IPS-18c (cell line): ENCODE data around the gene FMN2.
"Not testable (repeated sequence)": the region's sequence is repeated elsewhere in the genome, so short reads cannot be mapped to it uniquely, and the experiment has no call there.

ENCODE experiments used
- H3K4me3 ChIP-seq: 2 replicates; pipeline ENCODE4 v1.7.0; 2013; ENCODE audit warnings: low read depth, mild to moderate bottlenecking, low read length, moderate library complexity; ENCODE audit not compliant: insufficient read depth
- H3K9me3 ChIP-seq: one replicate; pipeline ENCODE4 v1.6.1; 2013; ENCODE audit warnings: mild to moderate bottlenecking, low read length, moderate library complexity; ENCODE audit not compliant: control insufficient read depth, insufficient read depth

FMN2 gene

DNA sequence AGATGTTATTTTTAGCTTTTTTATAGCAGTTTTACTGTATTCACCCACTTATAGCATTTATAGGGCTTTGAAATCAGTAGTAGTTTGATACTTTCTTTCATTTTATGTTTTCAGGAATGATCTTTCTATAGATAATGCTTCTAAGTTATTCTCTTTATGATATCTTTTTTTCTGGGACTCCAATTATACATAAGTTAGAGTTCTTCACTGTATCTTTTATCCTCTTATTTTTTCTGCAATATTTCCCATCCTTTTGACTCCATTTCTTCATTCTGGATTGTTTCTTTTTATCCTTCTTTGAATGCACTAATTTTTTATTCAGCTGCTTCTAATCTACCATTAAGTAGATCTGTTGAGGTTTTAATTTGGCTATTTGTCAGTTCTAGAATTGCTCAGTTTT, 73.1 kb downstream of the FMN2 start:
- Histone ChIP-seq H3K4me3 (no peak overlapping the region), H3K9me3 (peaks cover 3% of the 10 kb centered on the region)

DNA sequence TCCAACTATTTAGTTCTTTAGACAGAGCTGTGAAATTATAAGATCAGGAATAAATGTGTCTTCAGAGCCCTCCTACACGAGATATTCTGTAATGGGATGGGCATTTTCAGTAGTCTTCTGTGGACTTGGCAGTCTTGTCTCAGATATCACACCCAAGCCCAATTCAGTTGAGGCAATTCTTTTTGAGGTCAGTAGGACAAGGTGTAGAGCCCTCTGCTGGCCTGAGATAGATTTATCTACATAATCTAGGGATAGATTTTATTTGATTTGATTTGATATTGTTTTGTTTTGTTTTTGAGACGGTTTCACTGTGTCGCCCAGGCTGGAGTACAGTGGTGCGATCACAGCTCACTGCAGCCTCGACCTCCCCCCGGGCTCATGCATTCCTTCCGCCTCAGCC, 77.5 kb downstream of the FMN2 start:
- H3K4me3 ChIP-seq = no peak overlapping the region

DNA sequence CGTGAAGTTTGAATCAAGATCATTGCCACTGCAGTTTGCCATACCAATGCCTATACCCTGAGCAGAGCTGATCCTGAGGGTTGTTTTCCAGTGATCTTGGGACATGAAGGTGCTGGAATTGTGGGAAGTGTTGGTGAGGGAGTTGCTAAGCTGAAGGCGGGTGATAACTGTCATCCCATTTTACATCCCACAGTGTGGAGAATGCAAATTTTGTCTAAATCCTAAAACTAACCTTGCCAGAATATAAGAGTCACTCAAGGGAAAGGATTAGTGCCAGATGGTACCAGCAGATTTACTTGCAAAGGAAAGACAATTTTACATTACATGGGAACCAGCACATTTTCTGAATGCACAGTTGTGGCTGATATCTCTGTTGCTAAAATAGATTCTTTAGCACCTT, 78.6 kb downstream of the FMN2 start:
- peaks cover under 1% of the 10 kb centered on the region for H3K9me3 ChIP-seq
- H3K4me3 ChIP-seq = no peak overlapping the region

More for the DNA sequence above, 77.5 kb downstream of the FMN2 start:
- H3K9me3 ChIP-seq = peaks cover 3% of the 10 kb centered on the region

DNA sequence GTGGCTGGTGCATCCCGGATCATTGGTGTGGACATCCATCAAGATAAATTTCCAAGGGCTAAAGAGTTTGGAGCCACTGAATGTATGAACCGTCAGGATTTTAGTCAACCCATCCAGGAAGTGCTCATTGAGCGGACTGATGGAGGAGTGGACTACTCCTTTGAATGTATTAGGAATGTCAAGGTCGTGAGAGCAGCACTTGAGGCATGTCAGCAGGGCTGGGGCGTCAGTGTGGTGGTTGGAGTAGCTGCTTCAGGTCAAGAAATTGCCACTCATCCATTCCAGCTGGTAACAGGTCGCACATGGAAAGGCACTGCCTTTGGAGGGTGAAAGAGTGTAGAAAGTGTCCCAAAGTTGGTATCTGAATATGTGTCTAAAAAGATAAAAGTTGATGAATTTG, 79.1 kb downstream of the FMN2 start:
- no peak overlapping the region for H3K4me3 ChIP-seq
- no peaks in the 10 kb centered on the region for H3K9me3 ChIP-seq

DNA sequence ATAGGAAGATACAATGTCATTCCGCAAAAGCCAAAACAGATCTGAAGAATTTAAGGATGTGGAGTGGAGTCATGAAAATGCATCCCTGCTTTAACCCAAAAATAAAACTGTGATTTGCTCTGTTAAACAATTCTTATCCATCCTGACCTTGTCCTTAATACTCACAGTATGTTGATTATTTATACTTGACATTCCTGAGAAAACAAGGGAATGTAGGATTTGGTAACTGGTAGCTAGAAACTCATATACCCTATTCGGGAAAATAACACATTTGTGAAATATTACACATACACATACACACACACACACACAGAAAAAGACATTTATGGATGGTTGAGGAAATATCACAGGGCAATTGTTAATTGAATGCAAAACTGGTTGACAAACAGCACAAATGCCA, 80.2 kb downstream of the FMN2 start:
- Histone ChIP-seq H3K9me3 (no peaks in the 10 kb centered on the region), H3K4me3 (no peak overlapping the region)

DNA sequence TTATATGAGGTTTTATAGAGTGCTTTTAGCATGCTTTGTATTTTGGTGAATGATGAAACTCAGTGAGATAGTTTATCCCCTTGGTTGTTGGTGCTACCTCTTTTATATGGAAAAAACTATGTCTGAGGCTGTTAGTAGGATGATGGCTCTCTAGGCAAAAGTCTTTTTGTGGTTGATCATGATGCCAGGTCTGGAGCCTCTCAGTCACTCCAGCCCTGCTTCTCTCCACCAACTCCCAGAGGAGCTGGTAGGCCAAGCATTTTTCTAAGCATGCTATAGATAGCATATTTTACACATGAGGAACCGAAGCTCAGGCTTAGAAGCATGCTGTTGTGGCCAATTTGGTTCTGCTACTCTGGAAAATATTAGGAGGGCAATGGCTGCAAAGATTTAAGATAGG, 82.2 kb downstream of the FMN2 start:
- H3K9me3 ChIP-seq = no peaks in the 10 kb centered on the region
- no peak overlapping the region for H3K4me3 ChIP-seq

DNA sequence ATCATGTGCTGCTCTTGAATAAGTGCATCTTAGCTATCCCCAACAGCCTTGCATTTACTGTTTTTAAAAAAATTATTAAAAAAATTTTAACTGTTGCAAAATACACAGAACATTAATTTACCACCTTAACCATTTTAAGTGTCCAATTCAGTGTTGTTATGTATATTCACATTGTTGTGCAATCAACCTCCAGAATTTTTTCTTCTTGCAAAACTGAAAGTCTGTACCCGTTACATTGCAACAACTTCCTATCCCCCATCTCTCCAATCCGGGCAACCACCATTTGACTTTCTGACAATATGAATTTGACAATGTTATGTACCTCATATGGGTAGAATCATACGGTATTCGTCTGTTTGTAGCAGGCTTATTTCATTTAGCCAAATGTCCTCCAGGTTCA, 83.1 kb downstream of the FMN2 start:
- Histone ChIP-seq H3K4me3 (no peak overlapping the region), H3K9me3 (no peaks in the 10 kb centered on the region)

DNA sequence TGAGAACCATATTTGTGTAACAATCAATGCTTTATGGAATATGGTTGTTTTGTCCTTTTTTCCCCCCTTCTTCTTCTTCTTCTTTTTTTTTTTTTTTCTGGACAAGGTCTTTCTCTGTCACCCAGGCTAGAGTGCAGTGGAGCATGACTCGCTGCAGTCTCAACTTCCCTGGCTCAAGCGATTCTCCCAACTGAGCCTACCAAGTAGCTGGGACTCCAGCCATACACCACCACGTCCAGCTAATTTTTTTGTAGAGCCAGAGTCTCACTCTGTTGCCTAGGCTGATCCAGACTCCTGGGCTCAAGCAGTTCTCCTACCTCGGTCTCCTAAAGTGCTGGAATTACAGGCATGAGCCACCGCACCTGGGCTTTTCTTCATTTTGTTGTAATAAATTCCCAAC, 86.7 kb downstream of the FMN2 start:
- Histone ChIP-seq H3K9me3 (no peaks in the 10 kb centered on the region), H3K4me3 (no peak overlapping the region)

DNA sequence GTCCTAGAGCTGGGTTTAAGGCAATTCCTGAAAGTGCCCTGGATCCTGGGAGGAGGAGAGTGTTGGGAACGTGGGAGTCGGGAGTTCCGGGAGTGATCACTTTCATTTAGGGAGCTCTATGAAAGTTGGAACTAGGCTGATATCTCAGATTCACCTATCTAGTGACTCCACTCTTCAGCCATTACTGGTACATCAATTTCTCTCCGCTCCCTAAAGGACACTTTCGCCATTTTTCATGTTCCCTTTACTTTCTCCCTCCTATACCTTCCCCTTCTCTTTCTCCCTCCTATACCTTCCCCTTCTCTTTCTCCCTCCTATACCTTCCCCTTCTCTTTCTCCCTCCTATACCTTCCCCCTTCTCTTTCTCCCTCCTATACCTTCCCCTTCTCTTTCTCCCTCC, 93.0 kb downstream of the FMN2 start:
- H3K9me3 ChIP-seq, H3K4me3 ChIP-seq: not testable (repeated sequence)

DNA sequence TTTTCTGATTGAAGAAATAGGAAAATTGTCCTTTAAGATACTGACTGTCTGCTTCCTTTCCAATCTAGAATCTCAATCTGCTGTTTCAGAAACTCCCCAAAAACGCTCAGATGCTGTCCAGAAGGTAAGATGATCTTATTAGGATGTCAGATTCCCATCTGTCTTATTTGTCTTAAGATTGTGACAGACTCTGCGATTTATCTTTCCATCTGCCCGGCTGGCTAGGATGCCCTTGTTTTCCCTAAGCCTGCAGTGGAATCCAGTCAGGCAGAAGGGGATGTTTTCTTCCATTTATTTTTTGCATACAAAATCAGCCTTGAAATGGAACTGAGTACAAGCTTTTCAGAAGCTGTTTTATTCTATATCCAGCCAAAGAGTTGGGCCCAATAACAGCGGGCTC, 96.5 kb downstream of the FMN2 start:
- H3K9me3 ChIP-seq = no peaks in the 10 kb centered on the region
- H3K4me3 ChIP-seq = no peak overlapping the region

DNA sequence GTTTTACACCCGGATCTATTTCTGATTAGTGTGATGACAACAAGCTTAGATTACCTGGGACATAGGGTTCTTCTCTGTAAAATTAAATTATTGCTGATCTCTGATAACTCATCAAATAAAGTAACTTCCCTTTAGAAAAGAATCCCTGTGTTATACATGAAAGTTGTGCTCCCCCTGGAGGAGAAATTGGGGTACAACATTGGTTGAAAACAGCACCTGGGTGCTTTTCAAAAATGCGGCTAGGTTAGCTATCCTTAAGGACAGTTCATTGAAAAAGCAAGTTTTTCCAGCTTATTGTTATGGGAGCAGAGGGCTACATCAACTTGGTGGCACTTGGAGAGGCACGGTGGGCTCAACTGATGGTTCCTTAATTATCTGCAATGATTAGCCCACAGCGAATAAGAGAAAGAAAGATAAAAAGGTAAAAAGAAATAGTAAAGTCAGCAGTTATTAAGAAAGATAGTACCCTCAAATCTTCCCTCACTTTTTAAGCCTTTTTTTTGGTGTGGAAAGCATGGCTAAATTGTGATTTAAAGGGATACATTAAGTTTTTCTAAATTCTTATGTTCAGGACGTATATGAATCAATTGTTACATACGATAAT, 97.8 kb downstream of the FMN2 start:
- Histone ChIP-seq H3K4me3 (no peak overlapping the region), H3K9me3 (no peaks in the 10 kb centered on the region)

DNA sequence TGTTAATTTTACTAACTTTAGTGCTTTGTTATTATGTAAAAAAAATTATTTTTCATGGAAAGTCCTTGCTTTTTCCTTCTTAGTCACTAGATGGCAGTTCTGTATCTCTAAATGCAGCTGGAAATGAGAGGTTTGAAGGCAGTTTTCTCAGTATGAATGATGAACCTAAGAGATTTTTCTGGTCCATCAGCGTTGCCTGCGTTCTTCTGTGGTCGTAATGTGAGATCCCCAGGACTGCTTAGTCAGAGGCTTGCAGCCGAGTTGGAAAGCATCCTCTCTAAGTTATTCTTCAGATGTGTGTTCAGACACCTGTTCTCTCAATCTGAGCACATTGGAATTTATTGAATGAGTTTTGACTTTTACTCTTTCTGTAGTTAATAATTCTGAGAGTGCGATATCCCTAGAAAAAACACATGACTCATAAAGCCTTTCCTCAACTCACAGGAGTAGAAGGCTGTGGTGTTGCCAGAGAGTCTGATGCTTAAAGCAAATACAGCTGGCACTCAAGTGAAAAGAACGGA, 99.3 kb downstream of the FMN2 start:
- Histone ChIP-seq H3K4me3 (no peak overlapping the region), H3K9me3 (no peaks in the 10 kb centered on the region)

DNA sequence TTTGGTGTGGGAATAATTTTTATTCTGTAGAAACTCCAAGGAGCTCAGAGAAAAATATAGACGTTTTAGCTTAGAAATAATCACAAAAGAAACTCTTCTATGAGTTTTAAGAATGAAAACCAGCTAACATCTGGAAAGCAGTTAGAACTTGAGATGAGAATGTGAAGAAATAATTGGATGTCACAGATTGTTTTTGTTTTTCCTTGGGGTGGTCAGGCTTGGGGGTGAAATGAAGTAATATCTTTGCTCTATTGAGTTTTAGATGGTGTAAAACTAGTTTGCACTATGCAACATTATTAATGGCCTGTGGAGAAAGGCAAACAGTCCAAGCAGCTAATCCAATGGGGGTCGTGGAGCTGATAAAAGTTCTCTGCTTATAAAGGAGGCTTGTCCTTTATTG, 101.2 kb downstream of the FMN2 start:
- H3K9me3 ChIP-seq = no peaks in the 10 kb centered on the region
- no peak overlapping the region for H3K4me3 ChIP-seq

DNA sequence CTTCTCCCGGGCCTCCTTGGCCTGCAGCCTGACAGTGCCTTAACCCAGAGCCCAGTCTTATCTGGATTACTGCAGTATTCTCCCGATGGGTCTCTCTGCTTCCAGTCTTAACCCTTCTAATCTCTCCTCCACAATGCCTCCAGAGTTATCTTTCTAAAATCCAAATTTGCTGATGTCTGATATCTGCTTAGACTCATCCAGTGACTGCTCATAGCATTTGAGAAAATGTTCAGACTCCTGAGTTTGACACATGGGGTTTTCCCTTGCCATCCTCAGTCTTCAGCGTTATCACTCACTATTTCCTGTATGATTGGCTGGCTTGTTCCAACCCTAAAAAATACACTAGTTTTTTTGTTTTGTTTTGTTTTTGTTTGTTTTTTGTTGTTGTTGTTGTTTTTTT, 102.0 kb downstream of the FMN2 start:
- H3K9me3 ChIP-seq = no peaks in the 10 kb centered on the region
- H3K4me3 ChIP-seq = no peak overlapping the region

DNA sequence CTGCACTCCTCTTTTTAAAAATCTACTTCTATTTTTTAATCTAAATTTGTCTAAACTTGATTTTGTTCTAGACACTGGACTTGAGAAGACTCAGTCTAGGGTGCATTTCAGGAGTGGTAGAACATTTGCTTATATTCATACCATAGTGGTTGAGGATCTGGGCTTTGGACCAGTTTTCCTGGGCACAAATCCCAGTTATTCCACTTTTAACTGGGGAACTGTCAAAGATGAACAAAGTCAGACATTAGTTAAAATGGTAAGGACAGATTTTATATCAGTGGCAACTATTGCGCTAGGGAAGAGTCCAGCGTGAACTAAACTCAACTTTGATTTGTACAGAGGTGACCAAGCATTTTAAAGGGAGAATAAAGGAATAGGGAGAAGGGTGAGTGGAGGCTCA, 102.4 kb downstream of the FMN2 start:
- no peak overlapping the region for H3K4me3 ChIP-seq
- H3K9me3 ChIP-seq = no peaks in the 10 kb centered on the region

DNA sequence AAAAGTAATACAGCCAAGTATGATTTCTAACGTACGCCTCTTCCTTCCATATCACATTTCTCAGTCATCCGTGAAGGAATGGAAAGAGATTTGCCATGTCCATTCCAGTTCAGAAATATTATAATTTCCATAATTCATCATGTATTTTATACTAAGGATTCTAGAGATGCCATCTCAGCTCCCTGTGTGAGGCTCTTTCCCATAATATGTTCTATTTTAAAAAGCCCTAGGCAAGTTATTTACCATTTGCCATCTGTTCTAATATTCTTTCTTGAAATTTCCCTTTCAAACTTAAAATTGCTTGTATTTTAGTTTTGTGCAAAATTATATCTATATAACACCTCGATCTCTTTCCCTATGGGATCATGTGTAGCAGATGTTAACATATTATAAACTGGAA, 106.7 kb downstream of the FMN2 start:
- no peak overlapping the region for H3K4me3 ChIP-seq
- no peaks in the 10 kb centered on the region for H3K9me3 ChIP-seq

DNA sequence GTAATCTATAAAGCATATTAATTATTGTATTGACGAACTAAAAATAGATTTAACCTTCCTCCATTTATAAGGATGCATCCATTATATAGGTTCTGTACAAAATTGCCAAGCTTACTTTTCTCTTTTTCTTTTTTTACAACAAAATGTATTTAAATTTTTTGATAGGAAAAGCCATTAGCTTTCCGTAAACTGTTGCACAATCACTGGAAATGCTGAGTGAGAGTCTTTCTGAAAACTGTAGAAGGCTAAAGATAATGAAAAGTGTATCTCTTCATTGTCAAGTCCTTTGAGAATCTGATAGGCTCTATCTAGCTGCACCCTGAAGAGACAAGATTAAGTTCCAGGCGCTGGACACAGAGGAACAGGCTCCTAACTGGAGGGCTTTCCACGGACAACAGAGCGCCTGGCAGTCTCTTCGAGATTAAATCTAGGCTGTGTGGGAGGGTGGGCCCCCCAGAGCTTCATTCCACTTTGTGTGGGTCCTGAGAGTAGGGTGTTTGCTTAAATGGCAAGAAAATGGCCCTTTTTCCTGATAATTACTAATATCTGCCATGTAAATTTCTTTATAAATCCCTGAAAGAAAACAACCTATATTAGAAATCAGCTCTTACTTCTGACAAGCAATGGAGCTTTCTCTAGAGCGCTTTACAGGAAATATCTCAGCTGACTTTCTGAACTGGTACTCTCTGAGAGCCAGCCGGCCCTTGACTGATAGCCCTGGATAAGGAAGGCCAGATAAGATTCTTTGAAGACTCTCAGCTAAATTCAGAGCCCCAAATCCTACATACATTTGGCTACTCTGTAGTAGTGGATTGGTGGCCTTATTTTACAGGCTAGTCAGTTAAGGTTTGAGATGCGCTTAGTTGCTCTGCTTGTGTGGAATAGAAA, 108.3 kb downstream of the FMN2 start:
- H3K4me3 ChIP-seq = no peak overlapping the region

DNA sequence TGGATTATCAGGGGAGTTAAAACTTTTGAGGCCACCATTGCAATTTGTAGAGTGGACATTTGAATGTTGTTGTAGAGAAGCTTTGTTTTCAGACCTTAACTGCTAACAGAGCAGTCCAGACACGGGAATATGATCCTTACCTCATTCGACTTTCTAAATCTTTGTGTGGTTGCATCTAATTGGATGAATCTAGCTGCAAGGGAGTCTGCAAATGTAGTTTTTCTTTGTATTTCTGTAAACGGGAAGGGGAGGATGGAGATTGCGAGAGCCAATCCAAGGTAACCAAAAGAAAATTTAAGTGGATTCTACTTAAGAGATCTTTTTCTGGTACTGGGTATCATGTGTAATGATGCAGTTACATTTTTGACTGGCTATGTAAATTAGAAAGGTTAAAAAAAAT, 110.2 kb downstream of the FMN2 start:
- no peaks in the 10 kb centered on the region for H3K9me3 ChIP-seq
- H3K4me3 ChIP-seq = no peak overlapping the region

More for the DNA sequence above, 108.3 kb downstream of the FMN2 start:
- H3K9me3 ChIP-seq = no peaks in the 10 kb centered on the region
